PFSK-1 (cell line): ENCODE results near the gene TMEM223.
A peak's percentile ranks its signal among the peaks of the same experiment; 100 is the strongest.

Source experiments
- FOXP2 ChIP-seq: optimal IDR thresholded peaks from 2 replicates; pipeline ENCODE3; 2011; ENCODE audit warnings: borderline replicate concordance, control low read depth, inconsistent platforms; ENCODE audit not compliant: insufficient read depth; ENCODE audit errors: extremely low read length, extremely low read depth
- POLR2AphosphoS5 ChIP-seq: IDR thresholded peaks from 2 replicates; pipeline ENCODE4 v1.6.1; 2012; ENCODE audit warnings: low read depth, mild to moderate bottlenecking, control low read depth, low read length, moderate library complexity
- SIN3A ChIP-seq: IDR thresholded peaks from 2 replicates; pipeline ENCODE4 v1.6.1; 2012; ENCODE audit warnings: mild to moderate bottlenecking, low read length, moderate library complexity, borderline replicate concordance; ENCODE audit not compliant: insufficient read depth
- TAF1 ChIP-seq: IDR thresholded peaks from 2 replicates; pipeline ENCODE4 v1.6.1; 2012; ENCODE audit warnings: low read length, control low read depth, borderline replicate concordance; ENCODE audit not compliant: insufficient read depth
- TF ChIP-seq, protein P1 (sequence below), 2 experiments: IDR thresholded peaks; 2 replicates each; pipeline versions ENCODE4 v1.6.1 to v1.8.0; 2011 to 2012; ENCODE audit warnings: low read depth in 2 of 2, low read length in 2 of 2, control low read depth in 1 of 2, inconsistent platforms in 1 of 2, mild to moderate bottlenecking in 1 of 2, moderate library complexity in 1 of 2; ENCODE audit not compliant: insufficient read depth in 1 of 2

The TMEM223 gene

DNA sequence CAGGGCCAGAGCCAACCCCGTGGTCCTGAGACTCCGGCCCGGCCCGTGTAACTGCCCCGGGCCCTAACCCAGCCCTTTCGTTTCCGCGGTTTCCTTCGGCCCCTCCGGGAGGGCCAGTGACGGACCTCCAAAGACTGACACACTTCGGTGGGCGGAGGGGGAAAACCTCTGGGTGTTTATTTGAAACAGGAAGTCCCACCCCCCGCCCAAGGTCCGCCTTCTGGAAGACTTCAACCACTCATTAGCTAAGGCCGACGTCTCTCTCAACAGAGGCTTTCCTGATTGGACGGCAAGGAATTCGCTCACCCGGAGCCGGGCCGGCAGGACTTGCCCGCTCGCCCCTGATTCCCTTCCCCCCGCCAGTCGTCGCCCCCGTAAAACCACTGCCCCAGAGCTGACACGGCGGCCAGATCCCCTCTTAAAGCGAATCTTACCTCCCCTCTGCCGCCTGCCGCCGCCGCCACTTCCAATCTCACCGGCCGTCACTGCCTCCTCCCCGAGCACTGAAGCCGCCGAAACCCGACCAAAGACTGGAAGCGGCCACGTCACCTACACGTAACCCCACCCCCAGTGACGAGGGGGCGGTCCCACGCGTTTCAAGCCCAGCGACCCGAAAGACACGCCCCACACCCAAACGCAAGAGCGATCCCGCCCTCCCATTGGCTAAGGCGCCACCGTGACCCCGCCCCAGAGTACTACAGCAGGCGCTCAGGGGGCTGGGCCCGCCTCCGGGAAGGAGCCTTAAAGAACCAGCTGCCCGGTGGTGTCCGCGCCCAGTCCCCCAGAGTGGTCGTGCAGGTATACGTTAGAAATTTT is 39.9 kb upstream of the TMEM223 start, which contains the start of gene STX5:
Gene STX5 (minus strand): TSS at position 532 of the 816 bp plus-strand sequence. CDS start 808 bp downstream, outside the sequence.
- TF ChIP-seq POLR2AphosphoS5 (peak; percentile 98), TAF1 (peak; percentile 76; the same call in 1 of the 2 replicates), SIN3A (peak; percentile 85; the same call in 1 of the 2 replicates), FOXP2 (peak; percentile 67)
- TF ChIP-seq, protein P1, sequence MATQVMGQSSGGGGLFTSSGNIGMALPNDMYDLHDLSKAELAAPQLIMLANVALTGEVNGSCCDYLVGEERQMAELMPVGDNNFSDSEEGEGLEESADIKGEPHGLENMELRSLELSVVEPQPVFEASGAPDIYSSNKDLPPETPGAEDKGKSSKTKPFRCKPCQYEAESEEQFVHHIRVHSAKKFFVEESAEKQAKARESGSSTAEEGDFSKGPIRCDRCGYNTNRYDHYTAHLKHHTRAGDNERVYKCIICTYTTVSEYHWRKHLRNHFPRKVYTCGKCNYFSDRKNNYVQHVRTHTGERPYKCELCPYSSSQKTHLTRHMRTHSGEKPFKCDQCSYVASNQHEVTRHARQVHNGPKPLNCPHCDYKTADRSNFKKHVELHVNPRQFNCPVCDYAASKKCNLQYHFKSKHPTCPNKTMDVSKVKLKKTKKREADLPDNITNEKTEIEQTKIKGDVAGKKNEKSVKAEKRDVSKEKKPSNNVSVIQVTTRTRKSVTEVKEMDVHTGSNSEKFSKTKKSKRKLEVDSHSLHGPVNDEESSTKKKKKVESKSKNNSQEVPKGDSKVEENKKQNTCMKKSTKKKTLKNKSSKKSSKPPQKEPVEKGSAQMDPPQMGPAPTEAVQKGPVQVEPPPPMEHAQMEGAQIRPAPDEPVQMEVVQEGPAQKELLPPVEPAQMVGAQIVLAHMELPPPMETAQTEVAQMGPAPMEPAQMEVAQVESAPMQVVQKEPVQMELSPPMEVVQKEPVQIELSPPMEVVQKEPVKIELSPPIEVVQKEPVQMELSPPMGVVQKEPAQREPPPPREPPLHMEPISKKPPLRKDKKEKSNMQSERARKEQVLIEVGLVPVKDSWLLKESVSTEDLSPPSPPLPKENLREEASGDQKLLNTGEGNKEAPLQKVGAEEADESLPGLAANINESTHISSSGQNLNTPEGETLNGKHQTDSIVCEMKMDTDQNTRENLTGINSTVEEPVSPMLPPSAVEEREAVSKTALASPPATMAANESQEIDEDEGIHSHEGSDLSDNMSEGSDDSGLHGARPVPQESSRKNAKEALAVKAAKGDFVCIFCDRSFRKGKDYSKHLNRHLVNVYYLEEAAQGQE (IDR thresholded peaks at IDR 0.05; ENCODE audit: insufficient read depth in 1 of 2, low read depth in 2 of 2, low read length in 2 of 2), result no peak

- TF ChIP-seq POLR2AphosphoS5 (no peak), SIN3A (no peak)
- TF ChIP-seq, protein P1 (IDR thresholded peaks at IDR 0.05; ENCODE audit: insufficient read depth in 1 of 2, low read depth in 2 of 2, low read length in 2 of 2), result no peak
Measured at GRCh38 chr11:62830904-62831519, 39.2 kb upstream of the TMEM223 start.

DNA sequence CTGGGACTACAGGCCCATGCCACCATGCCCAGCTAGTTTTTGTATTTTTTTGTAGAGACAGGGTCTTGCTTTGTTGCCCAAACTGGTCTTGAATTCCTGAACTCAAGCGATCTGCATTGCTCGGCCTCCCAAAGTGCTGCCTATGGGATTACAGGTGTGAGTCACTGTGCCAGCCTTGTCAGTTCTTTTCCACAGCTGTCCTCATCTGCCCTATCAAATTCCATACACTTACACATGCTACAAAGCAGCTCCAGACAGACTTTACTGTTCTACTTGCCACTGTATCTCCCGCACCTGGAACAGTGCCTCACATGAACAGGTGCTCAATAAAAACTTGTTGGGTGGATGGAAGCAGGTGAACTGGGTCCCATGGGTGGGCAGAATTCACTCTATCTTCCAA is 31.9 kb upstream of the TMEM223 start:
- TF ChIP-seq POLR2AphosphoS5, result no peak
- TF ChIP-seq, protein P1 (IDR thresholded peaks at IDR 0.05; ENCODE audit: insufficient read depth in 1 of 2, low read depth in 2 of 2, low read length in 2 of 2), result no peak
- no peak for TF ChIP-seq TAF1
- no peak for TF ChIP-seq SIN3A
- TF ChIP-seq FOXP2, result no peak

- no peak for TF ChIP-seq SIN3A
- TF ChIP-seq FOXP2, result no peak
- TF ChIP-seq, protein P1 (IDR thresholded peaks at IDR 0.05; ENCODE audit: insufficient read depth in 1 of 2, low read depth in 2 of 2, low read length in 2 of 2), result no peak
- no peak for TF ChIP-seq POLR2AphosphoS5
Measured at GRCh38 chr11:62817129-62817528, 25.3 kb upstream of the TMEM223 start.

DNA sequence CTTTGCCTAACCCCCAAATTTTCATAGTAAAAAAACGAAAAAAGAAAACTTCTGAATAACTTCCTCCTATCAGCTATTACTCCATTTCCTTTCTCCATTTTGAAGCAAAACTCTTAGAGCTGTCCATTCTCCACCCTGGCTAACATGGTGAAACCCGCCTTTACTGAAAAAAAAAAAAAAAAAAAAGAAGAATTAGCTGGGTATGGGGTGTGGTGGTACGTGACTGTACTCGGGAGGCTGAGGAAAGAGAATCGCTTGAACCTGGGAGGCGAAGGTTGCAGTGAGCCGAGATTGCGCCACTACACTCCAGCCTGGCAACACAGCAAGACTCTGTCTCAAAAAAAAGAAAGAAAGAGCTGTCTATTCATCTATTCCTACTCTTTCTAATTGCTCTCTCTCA is 24.8 kb upstream of the TMEM223 start:
- TF ChIP-seq TAF1 (no peak), POLR2AphosphoS5 (no peak), FOXP2 (no peak), SIN3A (no peak)
- TF ChIP-seq, protein P1 (IDR thresholded peaks at IDR 0.05; ENCODE audit: insufficient read depth in 1 of 2, low read depth in 2 of 2, low read length in 2 of 2), result no peak
